Activated naive CD8-positive, alpha-beta T cell treated with anti-CD3 and anti-CD28 coated beads for 36 hours (primary cell): ENCODE measurements around the gene STX1B. TPM values are rescaled to one million over a fixed set of nuclear protein-coding genes. Genes with fewer than 3 reads are reported as not detected.
A peak's percentile ranks its signal among the peaks of the same experiment; 100 is the strongest.

Experiments used
- DNase-seq: peaks from one replicate; pipeline ENCODE4 v3.0.0; 2021
- H3K27ac Mint-ChIP-seq: one replicate; pipeline ENCODE4 v1.8.0; 2022; ENCODE audit warnings: mild to moderate bottlenecking, moderate library complexity, mixed read lengths
- H3K27me3 Mint-ChIP-seq: one replicate; pipeline ENCODE4 v1.8.0; 2022; ENCODE audit warnings: mild to moderate bottlenecking, mixed read lengths
- H3K36me3 Mint-ChIP-seq: one replicate; pipeline ENCODE4 v1.8.0; 2021; ENCODE audit warnings: mild to moderate bottlenecking, mixed read lengths
- H3K4me1 Mint-ChIP-seq: one replicate; pipeline ENCODE4 v1.8.0; 2021; ENCODE audit warnings: mixed read lengths
- H3K4me3 Mint-ChIP-seq: one replicate; pipeline ENCODE4 v1.8.0; 2022; ENCODE audit warnings: mild to moderate bottlenecking, moderate library complexity, mixed read lengths
- H3K9me3 Mint-ChIP-seq: one replicate; pipeline ENCODE4 v1.8.0; 2022; ENCODE audit warnings: mixed read lengths
- total RNA-seq, 2 experiments: library from RNA; stranded (reverse); gene quantifications; one replicate each; pipeline ENCODE4 v1.2.3, GENCODE V29; 2021

Gene STX1B
- total RNA-seq, 2 experiments from 2014 or later = 1.3 to 1.6 TPM

DNA sequence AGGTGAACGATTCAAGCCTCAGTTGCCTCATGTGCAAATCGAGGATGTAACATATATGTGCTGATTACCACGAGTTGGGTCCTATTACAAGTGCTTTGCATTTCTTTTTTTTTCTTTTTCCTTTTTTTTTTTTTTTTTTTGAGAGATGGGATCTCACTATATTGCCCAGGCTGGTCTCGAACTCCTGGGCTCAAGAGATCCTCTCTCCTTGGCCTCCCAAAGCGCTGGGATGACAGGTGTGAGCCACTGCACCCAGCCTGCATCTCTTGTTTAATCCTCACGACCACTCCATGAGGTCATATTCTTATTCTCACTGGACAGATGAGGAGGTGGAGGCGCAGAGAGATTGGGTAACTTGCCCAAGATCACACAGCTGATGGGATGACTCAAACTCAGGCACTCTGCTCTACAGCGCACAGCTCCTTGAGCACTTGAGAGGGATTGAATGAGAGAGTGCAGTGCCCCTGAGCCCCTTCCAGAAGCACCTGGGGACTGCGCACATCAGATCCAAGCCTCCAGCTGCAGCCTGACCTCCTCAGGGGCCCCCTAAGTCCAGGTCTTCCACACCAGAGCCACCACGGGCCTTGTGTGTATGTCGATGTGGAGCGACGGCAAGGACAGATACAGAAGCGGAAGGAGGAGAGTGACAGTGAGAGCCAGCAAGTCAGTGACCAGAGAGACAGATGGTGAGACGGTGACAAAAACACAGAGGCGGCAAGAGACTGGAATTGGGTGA is 4.9 kb downstream of the STX1B start:
- no peaks in the 10 kb centered on the region for H3K36me3 Mint-ChIP-seq
- H3K27ac Mint-ChIP-seq = no peak overlapping the region
- H3K9me3 Mint-ChIP-seq = no peaks in the 10 kb centered on the region
- DNase-seq = no peak
- no peaks in the 10 kb centered on the region for H3K27me3 Mint-ChIP-seq
- no peak overlapping the region for H3K4me3 Mint-ChIP-seq
- peaks cover 7% of the 10 kb centered on the region for H3K4me1 Mint-ChIP-seq

DNA sequence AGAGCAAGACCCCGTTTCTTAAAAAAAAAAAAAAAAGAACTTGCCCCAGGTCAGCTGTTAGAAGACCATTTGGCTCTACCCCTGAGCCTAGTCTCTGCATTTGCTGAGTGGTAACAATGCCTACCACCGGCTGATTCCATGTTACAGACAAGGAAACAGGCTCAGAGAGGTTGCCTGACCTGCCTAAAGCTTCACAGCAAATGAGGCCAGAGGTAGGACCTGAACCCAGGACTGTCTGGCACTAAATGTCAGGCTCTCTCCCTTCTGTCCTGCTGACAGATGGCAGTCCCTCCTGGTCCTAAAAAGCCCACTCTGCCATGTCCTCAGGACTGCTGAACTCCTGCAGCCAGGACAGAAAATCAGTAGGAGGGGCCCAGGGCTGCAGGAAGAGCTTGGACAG is 5.8 kb downstream of the STX1B start:
- DNase-seq = no peak
- H3K27ac Mint-ChIP-seq = no peak overlapping the region
- peaks cover 3% of the 10 kb centered on the region for H3K4me1 Mint-ChIP-seq
- H3K36me3 Mint-ChIP-seq = no peaks in the 10 kb centered on the region
- no peak overlapping the region for H3K4me3 Mint-ChIP-seq
- H3K27me3 Mint-ChIP-seq = no peaks in the 10 kb centered on the region
- no peaks in the 10 kb centered on the region for H3K9me3 Mint-ChIP-seq

DNA sequence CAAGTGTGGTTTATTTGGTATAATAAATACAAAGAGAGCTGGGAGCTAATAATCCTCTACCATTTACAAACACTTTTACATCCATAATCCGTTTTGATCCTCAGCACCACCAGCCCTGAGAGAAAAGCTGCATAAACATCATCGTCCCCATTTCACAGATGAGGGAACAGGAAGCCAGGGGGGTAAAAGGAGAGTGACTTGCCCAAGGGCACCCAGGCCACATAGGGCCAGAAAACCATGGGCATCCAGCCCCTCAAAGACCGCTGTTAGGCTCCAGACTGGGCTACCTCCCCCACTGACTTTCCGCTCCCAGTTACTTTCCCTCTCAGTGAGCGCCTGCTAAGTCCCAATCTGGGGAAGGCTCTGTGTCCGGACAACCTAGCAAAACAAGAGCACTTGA is 6.7 kb downstream of the STX1B start:
- Mint-ChIP-seq H3K27ac (no peak overlapping the region), H3K36me3 (no peaks in the 10 kb centered on the region), H3K4me1 (peaks cover 3% of the 10 kb centered on the region), H3K27me3 (no peaks in the 10 kb centered on the region), H3K9me3 (no peaks in the 10 kb centered on the region), H3K4me3 (no peak overlapping the region)
- no peak for DNase-seq

DNA sequence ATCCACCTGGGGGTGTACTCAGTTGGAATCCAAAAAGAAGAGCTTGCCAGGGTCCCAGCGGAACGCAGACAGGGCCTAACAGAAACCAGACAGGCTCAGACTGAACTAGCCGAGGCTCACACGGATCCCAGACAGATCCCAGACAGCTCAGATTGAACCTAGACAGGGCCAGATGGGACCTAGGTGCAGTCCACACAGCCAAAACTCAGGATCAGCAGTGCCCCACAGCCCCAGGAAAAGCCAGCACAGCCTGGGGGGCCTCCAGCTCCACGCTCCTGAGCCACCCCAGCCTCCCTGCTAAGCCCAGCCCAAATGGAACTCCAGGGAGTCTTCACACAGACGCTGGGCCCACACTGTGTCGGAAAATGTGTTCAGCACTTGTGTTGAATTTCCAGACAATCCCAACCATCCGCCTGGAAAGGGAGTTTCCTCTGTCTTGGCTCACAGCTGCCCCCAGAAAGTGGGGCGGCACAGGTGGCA is 7.5 kb downstream of the STX1B start:
- H3K36me3 Mint-ChIP-seq = no peaks in the 10 kb centered on the region
- no peaks in the 10 kb centered on the region for H3K9me3 Mint-ChIP-seq
- H3K27me3 Mint-ChIP-seq = no peaks in the 10 kb centered on the region
- H3K4me1 Mint-ChIP-seq = no peaks in the 10 kb centered on the region
- no peak overlapping the region for H3K27ac Mint-ChIP-seq
- DNase-seq = no peak
- no peak overlapping the region for H3K4me3 Mint-ChIP-seq

DNA sequence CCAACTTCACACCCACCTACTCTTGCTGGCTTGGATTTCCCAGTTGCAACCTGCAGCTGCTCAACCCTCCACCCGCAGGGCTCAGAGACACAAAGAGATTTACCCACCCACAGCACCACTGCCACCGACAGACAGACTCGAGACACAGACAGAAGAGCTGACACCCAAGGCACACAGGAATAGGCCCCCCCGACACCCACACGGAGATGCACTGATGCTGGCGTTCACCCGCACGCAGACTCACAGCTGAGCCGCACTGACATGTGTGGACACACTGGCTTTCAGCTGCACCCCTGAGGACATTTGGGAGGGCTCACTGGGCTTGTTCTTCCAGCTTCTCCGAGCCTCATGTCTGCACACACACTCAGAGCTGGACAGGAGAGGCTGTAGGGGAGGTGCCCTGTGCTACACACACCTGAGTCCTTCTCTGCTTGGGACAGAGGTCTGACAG is 8.2 kb downstream of the STX1B start:
- H3K4me1 Mint-ChIP-seq = no peaks in the 10 kb centered on the region
- H3K9me3 Mint-ChIP-seq = no peaks in the 10 kb centered on the region
- H3K36me3 Mint-ChIP-seq = no peaks in the 10 kb centered on the region
- DNase-seq = no peak
- H3K27me3 Mint-ChIP-seq = no peaks in the 10 kb centered on the region
- H3K4me3 Mint-ChIP-seq = no peak overlapping the region
- H3K27ac Mint-ChIP-seq = no peak overlapping the region

DNA sequence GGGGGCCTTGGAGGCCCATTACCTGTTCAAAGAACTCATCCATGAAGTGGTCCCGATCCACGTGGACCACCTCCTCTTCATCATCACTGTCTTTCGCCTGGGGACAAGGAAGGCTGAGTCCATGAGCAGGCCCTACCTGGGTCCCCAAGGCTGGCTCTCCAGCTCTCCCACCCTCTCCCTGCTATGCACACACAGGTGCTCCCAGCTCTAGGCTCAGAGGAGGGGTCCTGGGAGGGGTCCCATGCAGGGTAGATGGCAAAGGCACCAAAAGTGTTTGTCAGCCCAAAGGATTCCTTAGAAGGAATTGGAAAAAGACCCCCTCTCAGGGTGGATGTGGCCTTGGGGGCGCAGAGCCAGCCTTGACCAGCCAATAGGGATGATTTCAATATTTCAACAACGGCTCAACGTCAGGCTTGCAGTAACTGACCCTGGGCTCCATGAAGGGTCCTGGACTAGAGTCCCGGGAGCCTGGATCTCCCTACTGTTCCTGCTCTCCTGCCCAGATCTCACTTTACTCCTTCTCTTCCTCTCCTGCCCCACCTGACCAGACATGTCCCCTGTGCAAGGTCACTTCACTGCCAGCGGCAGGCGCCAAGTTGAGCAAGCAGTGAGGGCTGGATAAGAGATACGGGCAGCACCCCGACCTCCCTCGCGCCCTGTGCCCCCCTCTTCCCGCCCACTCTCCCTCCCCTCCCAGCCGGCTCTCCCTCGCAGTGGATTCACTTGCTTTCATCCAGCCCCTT is 8.8 kb downstream of the STX1B start:
- H3K36me3 Mint-ChIP-seq = no peaks in the 10 kb centered on the region

DNA sequence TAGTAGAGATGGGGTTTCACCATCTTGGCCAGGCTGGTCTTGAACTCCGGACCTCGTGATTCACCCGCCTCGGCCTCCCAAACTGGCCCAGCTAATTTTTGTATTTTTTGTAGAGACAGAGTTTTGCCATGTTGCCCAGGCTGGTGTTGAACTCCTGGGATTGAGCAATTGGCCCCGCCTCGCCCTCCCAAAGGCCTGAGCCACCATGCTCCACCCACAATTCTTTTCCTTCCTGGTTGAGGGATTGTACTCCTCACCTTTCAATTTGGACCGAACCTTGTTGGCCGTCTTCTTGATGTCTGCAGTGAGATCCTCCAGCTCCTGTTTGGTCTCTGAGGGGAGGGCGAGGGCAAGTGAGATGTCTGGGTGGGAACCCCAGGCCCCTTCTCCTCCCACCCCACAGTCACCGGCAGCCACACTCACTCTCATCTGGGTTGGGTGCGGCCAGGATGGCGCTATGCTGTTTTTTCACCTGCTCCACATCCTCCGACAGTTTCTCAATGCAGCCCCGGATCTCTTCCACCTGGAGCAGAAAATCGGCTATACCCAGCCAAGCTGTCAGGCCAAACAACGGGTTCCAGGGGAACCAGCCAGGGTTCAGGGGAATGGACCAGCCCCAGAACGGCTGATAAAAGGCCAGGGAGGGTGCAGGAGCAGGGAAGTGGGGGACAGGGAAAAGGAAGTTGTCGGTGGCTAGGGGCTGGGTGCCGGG is 9.6 kb downstream of the STX1B start:
- no peaks in the 10 kb centered on the region for H3K9me3 Mint-ChIP-seq
- no peaks in the 10 kb centered on the region for H3K27me3 Mint-ChIP-seq
- no peak overlapping the region for H3K4me3 Mint-ChIP-seq
- no peaks in the 10 kb centered on the region for H3K36me3 Mint-ChIP-seq
- no peak for DNase-seq
- H3K27ac Mint-ChIP-seq = no peak overlapping the region
- peaks cover 5% of the 10 kb centered on the region for H3K4me1 Mint-ChIP-seq

More for the DNA sequence above, 8.8 kb downstream of the STX1B start:
- Mint-ChIP-seq H3K27ac (no peak overlapping the region), H3K9me3 (no peaks in the 10 kb centered on the region), H3K4me1 (no peaks in the 10 kb centered on the region), H3K27me3 (no peaks in the 10 kb centered on the region), H3K4me3 (no peak overlapping the region)
- no peak for DNase-seq

DNA sequence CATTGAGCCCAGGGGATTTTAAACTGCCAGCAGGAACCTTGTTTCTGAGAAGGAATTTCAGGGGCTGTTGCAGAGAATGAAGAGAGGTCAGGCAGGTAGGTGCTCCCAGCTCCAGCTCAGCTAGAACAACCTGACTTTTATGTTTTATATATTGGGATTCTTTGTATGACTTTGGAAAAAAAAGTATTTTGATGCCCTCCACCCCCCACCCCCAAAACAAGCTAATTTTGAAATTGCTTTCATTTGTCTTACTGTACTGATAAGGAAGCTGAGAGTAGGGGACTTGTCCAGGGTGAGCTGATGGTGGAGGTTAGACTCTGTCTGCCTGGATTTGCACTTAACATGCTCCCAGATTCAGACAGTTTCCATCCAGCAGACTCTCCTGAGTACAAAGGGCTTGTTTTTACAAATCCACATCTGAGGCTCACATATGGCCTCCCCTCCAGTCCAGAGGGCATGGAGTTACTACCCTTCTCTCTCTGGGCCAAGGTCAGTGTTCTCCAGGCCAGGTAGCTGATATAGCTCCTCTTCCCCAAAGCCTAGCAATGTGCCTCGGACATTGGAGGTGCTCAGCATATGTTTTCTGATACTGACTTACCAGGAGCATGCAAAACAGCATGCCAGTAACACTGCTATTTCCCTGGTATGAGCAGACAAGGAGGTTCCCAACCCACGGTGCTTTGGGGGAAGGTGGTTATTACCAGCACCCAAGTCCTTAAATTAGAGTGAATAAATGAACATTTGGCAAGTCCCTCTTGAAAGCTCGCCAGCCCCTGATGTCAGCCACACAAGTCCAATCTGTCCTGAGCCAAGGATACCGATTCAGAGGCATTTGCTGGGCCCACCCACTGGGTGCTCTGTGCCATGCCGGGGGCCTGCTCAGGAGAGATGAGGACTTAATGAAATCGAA is 11.3 kb downstream of the STX1B start:
- Mint-ChIP-seq H3K36me3 (no peaks in the 10 kb centered on the region), H3K9me3 (no peaks in the 10 kb centered on the region), H3K27me3 (no peaks in the 10 kb centered on the region), H3K27ac (no peak overlapping the region), H3K4me3 (no peak overlapping the region), H3K4me1 (peaks cover 9% of the 10 kb centered on the region)
- no peak for DNase-seq

DNA sequence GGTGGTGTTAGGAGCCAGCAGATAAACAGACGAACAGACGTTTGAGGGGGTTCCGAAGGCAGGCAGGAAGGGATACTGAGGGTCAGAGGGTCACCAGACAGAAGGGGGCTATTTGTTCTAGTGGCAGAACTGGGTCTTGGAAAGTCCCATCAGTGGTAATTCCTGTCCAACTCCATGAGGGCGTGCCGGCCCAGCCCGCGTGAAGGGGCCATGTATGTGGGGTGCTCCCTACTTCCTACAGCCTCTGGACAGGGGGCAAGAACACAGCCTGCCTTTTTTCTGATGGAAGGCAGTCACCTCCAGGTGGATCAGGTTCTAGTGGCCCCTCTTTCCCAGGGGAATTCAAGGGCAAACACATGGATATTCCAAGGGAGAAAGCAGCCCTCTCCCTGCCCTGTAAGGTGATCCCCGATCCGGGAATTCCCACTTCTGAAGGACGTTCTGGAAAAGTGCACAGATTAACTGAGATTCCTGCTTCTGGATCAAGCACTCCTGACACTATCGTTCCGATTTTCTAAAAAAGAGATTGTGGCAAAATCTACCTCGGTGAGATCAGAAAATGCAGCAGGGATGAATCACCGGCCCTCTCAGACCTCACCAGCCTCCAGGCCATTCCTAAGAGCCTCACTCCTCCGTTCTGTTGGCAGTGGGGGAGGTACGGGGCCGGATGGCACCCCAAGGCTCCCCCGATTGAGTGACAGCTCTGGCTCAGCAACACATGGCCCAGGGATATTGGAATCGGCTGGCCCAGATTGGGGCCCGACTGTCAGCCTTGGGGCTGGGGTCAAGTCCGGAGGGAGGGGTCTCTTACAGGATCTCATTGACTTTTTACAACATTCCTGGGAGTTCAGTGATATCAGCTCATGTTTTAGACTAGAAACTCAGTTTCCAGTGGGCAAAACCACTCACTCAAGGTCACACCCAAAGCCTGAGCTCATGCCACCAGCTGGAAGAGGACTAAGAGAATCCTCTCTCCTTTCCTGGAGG is 12.4 kb downstream of the STX1B start:
- DNase-seq = no peak
- no peaks in the 10 kb centered on the region for H3K36me3 Mint-ChIP-seq
- H3K27ac Mint-ChIP-seq = no peak overlapping the region
- H3K4me3 Mint-ChIP-seq = peak overlapping the region; percentile 52
- no peaks in the 10 kb centered on the region for H3K9me3 Mint-ChIP-seq
- peaks cover 9% of the 10 kb centered on the region for H3K4me1 Mint-ChIP-seq
- H3K27me3 Mint-ChIP-seq = no peaks in the 10 kb centered on the region

DNA sequence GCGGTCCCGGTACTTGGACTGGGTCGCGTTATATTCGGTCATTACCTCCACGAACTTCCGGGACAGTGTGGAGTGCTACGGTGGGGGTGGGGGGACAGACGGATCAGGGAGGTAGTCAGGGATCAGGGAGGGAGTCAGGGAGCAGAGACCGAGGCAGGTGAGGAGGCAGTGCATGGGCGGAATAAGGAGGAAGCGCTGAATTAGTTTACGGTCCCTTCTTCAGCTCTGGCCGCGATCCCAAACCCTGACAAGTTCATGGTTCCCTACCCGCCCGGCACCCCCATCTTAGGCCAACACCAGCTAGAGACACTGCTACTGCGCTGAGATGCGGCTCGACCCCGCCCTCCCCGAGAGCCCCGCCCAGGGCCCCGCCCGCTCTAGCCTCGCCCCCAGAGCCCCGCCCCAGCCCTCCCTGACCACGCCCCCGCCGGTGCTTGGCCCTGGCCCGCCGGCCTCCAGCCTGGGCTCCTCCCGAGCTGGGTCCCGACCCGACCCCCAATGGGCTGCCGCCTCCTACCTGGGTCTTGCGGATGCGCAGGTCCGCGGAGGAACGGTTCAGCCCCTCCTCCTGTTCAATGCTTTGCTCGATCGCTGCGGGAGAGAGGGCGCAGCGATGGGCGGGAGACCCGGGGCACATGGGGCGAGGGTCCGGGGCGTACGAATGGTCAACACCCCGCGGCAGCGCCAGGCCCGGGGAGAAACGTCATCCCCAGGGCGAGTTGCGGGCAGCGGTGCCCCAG is 13.3 kb downstream of the STX1B start:
- Mint-ChIP-seq H3K27ac (peak overlapping the region; percentile 80), H3K4me3 (peak overlapping the region; percentile 83), H3K36me3 (no peaks in the 10 kb centered on the region), H3K9me3 (no peaks in the 10 kb centered on the region), H3K4me1 (peaks cover 9% of the 10 kb centered on the region), H3K27me3 (no peaks in the 10 kb centered on the region)
- peak; percentile 79 for DNase-seq

DNA sequence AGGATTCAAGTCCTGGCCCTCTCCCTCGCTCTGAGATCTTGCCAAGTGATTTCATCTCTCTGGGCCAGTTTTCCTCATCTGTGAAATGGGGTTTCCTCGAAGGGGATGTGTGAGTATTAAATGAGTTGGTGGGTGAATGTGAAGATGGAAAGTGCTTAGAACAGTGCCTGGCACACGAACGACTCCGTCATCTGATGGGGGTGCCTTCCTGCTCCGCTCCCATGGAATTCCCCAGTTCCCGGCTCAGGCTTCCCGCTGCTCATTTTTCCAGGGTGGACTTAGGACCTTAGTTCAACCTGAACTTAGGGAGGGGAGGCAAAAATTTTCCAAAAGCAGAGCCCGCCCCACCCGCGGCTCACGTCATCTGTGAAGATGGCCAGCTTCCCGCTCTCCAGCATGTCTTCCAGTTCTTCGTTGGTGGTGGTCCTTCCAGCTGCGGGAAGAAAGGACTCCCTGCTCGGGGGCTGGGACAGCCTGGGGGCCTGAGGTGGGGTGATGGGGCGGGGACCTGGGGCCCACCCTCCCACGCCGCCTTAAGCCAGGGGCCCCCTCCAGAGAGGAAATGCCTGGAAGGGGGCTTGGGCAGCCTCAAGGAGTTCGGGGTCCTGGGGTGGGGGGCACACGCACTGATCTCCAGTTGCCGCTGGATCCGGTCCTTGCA is 14.0 kb downstream of the STX1B start:
- no peaks in the 10 kb centered on the region for H3K27me3 Mint-ChIP-seq
- no peaks in the 10 kb centered on the region for H3K36me3 Mint-ChIP-seq
- H3K4me3 Mint-ChIP-seq = peak overlapping the region; percentile 83
- H3K4me1 Mint-ChIP-seq = peaks cover 9% of the 10 kb centered on the region
- no peak for DNase-seq
- no peaks in the 10 kb centered on the region for H3K9me3 Mint-ChIP-seq
- H3K27ac Mint-ChIP-seq = peak overlapping the region; percentile 80

DNA sequence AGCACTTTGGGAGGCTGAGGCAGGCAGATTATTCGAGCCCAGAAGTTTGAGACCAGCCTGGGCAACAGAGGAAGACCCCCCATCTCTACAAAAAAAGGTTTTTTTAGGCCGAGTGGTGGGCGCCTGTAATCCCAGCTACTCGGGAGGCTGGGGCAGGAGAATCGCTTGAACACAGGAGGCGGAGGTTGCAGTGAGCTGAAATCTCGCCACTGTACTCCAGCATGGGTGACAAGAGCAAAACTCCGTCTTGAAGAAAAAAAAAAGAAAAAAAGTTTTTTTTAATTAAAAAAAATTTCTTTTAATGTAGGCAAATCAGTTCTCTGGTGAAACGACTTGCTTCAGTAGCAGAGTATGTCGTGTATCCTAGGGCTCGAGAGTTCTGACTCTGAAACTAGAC is 14.5 kb downstream of the STX1B start:
- no peak overlapping the region for H3K27ac Mint-ChIP-seq
- DNase-seq = no peak
- H3K9me3 Mint-ChIP-seq = no peaks in the 10 kb centered on the region
- H3K4me1 Mint-ChIP-seq = peaks cover 9% of the 10 kb centered on the region
- H3K4me3 Mint-ChIP-seq = peak overlapping the region; percentile 83
- no peaks in the 10 kb centered on the region for H3K36me3 Mint-ChIP-seq
- no peaks in the 10 kb centered on the region for H3K27me3 Mint-ChIP-seq
